COR-L47 (cell line): ENCODE measurements around the gene PLEKHG4.

Source experiments
- DNase-seq: peaks from one replicate; lab custom pipeline; 2025; lab: John Stamatoyannopoulos, UW

Gene PLEKHG4

GRCh38 chr16:67279296-67280089 lies at the start of gene PLEKHG4:
Gene PLEKHG4, plus strand, starts transcription at chr16:67279532. Its CDS starts 513 bp downstream, at chr16:67280045.
- DNase-seq, result peak; percentile 55

GRCh38 chr16:67229906-67230808 lies 49.2 kb upstream of the PLEKHG4 start:
- DNase-seq, result no peak

DNA sequence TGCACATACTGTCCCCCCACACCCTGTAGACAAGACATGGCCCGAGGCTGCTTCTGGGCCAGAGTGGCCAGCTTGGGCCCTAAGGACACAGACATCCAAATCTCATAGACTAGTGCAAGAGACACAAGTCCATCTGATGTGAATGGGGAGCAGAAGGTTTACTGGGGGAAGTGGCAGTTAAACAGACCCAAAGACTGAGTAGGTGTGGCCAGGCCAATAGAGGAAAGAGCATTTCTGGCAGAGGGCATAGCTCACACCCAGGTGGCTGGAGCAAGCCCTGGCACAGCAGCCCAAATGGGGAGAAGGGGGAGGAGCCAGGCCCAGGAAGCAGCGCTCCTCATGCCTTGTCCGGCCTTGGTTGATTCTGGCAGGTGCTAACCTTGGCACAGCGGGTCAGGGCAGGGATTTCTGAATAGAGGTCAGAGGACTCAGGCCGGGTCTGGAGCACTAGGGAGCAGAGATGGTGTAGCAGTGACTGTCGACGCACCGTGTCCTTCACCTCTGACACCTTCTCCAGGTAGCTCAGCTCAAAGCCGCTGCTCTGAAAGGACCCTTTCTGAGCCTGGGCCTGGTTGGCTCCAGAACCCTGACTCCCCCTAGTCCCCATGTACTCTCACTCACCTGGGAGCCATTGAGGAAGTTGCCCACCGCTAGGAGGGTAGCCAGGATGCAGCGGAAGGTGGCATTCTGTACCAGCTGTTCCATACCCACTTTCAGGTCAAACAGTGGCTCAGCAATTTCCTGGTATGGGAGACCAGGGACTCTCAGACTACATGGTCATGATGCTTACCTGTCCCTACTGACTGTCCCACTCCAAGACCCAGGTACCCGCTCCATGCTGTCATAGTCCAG lies 48.3 kb upstream of the PLEKHG4 start:
- no peak for DNase-seq

- no peak for DNase-seq
Observed at GRCh38 chr16:67233596-67233995, 45.7 kb upstream of the PLEKHG4 start.

- no peak for DNase-seq
Observed at GRCh38 chr16:67234180-67234597, 45.1 kb upstream of the PLEKHG4 start.

DNA sequence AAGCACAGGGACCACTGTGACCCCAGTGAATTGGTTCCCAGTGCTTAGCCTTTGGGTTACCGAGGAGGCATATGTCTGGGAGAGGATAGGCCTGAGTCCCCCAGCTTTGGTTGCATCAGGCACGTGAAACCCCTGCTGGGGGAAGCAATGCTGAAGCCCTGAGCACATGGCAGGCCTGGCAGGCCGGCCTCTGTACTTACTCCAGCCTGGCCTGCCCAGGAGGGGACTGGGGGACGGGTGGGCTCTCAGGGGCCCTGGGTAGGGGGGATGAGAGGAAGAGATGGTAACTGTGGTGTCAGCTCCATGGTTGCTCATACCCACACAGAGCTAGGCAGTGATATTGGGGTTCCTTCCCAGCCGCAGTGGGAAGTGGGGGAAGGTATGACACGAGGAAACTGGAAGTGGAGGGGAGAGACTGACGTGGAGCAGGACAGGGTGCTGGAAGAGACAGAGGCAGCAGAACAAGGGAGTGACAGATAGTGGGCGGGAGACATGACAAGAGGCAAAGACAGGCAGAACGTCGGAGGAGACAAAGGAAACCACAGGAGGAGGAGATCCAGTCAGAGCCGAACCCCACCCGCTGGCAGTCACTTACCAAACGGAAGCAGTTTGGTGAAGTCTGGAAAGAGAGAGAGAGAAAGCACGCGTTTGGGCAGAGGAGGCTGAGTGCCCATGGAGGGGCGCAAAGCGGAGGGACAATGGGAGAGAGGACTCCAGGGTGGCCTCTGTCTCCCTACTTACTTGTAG lies 43.3 kb upstream of the PLEKHG4 start:
- DNase-seq, result no peak

DNA sequence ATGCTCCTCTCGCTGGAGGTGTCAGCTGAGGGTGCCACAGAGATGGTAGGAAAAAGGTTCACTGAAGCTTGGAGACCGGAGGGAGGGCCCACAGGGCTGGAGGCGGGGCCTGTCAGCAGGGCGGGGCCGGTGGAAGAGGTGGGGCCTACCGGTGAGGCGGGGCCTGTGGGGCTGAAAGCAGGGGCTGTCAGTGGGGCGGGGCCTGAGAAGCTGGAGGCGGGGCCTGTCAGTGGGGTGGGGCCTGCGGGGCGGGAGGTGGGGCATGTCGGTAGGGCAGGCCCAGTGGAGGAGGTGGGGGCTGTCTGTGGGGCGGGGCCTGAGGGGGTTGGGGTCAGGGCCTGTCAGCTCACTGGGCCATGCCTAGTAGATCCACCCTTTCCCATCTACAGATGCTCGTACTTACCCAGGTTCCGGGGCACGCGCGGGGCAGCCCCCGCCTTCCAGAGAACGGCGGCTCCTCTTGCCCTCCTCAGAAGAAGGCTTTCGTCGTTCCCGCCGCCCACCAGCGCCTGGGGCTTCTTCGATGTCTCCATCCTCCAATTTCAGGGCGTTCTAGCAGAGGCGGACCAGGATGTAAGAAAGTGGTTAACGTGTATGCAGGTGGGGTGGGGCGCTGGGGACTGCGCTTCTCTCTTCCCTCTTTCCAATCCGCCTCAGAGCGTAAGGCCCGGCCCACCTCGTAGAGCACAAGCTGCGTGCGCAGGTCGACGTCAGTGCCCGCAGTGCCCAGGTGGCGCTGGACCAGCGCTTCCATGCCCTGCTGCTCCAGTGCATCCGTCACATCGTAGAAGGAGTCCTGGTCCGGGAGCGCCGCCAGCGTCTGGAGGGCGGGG lies 42.6 kb upstream of the PLEKHG4 start:
- DNase-seq, result no peak

GRCh38 chr16:67237396-67238277 lies 41.7 kb upstream of the PLEKHG4 start:
- DNase-seq, result no peak

DNA sequence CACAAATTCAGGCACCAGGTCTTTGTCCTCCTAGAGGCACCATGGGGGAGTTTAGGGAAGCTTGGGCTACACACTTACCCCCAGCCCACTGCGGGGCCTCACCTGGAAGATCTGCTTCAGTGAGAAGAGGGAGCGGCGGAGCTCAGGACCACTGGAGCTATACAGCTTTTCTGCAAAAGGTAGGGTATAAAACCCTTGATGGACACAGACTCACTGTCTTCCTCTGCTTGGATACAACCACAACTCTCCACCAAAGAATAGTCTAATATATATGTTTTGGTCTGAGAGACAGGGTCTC lies 41.1 kb upstream of the PLEKHG4 start:
- no peak for DNase-seq

GRCh38 chr16:67238806-67239470 lies 40.4 kb upstream of the PLEKHG4 start:
- DNase-seq, result no peak

- DNase-seq, result no peak
Observed at GRCh38 chr16:67240506-67240905, 38.8 kb upstream of the PLEKHG4 start.

- DNase-seq, result no peak
Observed at GRCh38 chr16:67241008-67241900, 38.1 kb upstream of the PLEKHG4 start.

DNA sequence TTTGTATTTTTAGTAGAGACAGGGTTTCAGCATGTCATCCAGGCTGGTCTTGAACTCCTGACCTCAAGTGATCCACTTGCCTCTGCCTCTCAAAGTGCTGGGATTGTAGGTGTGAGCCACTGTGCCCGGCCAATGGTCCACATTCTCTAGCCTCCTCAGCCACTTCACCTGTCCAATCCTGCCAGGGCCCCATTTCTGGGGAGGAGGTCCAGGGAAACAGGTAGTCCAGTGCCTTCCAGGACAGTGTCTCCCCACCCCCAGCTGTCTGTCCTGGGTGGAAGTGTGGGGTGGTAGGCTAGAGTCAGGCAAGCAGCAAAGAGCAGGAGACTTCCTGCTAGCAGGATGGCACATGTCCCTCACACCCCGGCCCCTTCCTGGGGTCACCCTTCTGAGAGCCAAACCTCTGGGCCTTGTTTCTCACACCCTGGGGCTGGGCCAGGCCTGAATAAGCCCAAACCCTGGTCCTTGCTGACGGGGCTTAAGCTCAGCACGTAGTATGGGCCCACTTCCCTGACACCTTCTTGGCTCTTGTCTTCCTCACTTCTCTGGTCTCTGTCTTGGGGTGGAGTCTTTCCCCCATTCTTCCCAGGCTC lies 37.1 kb upstream of the PLEKHG4 start:
- DNase-seq, result no peak

- no peak for DNase-seq
Observed at GRCh38 chr16:67243481-67243880, 35.9 kb upstream of the PLEKHG4 start.

GRCh38 chr16:67244387-67245185 lies 34.7 kb upstream of the PLEKHG4 start:
- DNase-seq, result no peak

- DNase-seq, result no peak
Observed at GRCh38 chr16:67245186-67245585, 34.1 kb upstream of the PLEKHG4 start.

DNA sequence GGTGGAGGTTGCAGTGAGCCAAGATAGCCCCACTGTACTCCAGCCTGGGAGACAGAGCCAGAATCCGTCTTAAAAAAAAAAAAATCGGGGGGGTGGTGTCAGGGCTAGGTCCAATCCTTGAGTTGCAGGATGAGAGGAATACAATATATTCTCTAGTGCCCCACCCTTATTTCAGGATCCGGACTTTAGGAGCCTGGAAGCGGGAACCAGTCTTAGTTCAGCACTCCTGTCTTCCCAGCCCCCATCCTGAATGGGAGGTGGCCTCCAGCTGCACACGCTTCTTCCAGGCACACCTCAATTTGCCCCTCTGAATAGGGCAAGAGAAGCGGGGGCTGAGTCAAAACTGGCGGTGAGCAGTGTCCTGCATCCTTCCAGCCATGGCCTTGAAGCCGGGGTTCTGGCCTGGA lies 33.7 kb upstream of the PLEKHG4 start:
- no peak for DNase-seq
